GM18867 (cell line): ENCODE data around the gene CDH13.

Experiments
- ATAC-seq: cut with Tn5 transposase; IDR thresholded peaks from one replicate; pipeline ENCODE4 v1.9.1; 2021; ENCODE audit warnings: mild to moderate bottlenecking, moderate library complexity; ENCODE audit not compliant: unreplicated experiment

CDH13 gene

GRCh38 chr16:83137894-83138293 lies 511.1 kb downstream of the CDH13 start:
- ATAC-seq: no peak

- ATAC-seq: no peak
These were observed 511.7 kb downstream of the CDH13 start for GRCh38 chr16:83138512-83138911.

- ATAC-seq: no peak
These were observed 512.4 kb downstream of the CDH13 start for GRCh38 chr16:83138976-83139690.

GRCh38 chr16:83143788-83144187 lies 517.0 kb downstream of the CDH13 start:
- ATAC-seq: no peak

GRCh38 chr16:83145297-83145696 lies 518.5 kb downstream of the CDH13 start:
- no peak for ATAC-seq

- ATAC-seq: no peak
These were observed 520.5 kb downstream of the CDH13 start for GRCh38 chr16:83147244-83147643.

GRCh38 chr16:83158320-83158957 lies 531.7 kb downstream of the CDH13 start:
- ATAC-seq: no peak

GRCh38 chr16:83159049-83159448 lies 532.3 kb downstream of the CDH13 start:
- no peak for ATAC-seq

GRCh38 chr16:83160287-83161020 lies 533.7 kb downstream of the CDH13 start:
- no peak for ATAC-seq

- no peak for ATAC-seq
These were observed 536.0 kb downstream of the CDH13 start for GRCh38 chr16:83162791-83163190.

- ATAC-seq: no peak
These were observed 538.0 kb downstream of the CDH13 start for GRCh38 chr16:83164816-83165215.

GRCh38 chr16:83171396-83171795 lies 544.6 kb downstream of the CDH13 start:
- no peak for ATAC-seq

GRCh38 chr16:83174671-83175070 lies 547.9 kb downstream of the CDH13 start:
- ATAC-seq: no peak

GRCh38 chr16:83176802-83177201 lies 550.0 kb downstream of the CDH13 start:
- no peak for ATAC-seq

- ATAC-seq: no peak
These were observed 559.1 kb downstream of the CDH13 start for GRCh38 chr16:83185902-83186301.

- no peak for ATAC-seq
These were observed 560.6 kb downstream of the CDH13 start for GRCh38 chr16:83187405-83187804.

- ATAC-seq: no peak
These were observed 570.0 kb downstream of the CDH13 start for GRCh38 chr16:83196796-83197195.

GRCh38 chr16:83197450-83197849 lies 570.7 kb downstream of the CDH13 start:
- ATAC-seq: no peak

- ATAC-seq: no peak
These were observed 572.2 kb downstream of the CDH13 start for GRCh38 chr16:83198977-83199376.

GRCh38 chr16:83200005-83200779 lies 573.4 kb downstream of the CDH13 start:
- ATAC-seq: no peak

- no peak for ATAC-seq
These were observed 575.0 kb downstream of the CDH13 start for GRCh38 chr16:83201748-83202147.
